ENCODE results near the gene TOX3. TPM values are rescaled to one million over a fixed set of nuclear protein-coding genes. Genes with fewer than 3 reads are reported as not detected.

TOX3 gene
- total RNA-seq, 1 donor from 2014 or later: 5.3 TPM

DNA sequence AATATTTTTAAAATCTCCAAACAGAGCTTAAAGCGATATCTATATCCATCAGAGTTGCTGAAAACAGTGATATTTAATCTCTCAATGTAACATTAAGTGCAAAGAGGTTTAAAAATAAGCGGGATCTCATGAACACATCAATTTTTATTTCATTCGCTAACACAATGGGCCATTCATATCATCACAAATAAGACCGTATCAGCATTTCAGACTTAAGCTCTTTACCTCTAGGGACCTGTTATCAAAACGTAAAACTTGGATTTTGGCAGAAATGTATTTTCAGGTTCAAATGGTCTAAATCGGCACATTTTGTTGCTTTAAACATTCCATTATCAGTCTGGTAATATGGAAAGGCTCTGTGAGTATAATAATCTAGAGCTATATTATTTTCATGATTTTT, 77.9 kb downstream of the TOX3 start:
- no peak overlapping the region for H3K27ac Mint-ChIP-seq
- H3K4me1 Mint-ChIP-seq: peaks cover 15% of the 10 kb centered on the region

DNA sequence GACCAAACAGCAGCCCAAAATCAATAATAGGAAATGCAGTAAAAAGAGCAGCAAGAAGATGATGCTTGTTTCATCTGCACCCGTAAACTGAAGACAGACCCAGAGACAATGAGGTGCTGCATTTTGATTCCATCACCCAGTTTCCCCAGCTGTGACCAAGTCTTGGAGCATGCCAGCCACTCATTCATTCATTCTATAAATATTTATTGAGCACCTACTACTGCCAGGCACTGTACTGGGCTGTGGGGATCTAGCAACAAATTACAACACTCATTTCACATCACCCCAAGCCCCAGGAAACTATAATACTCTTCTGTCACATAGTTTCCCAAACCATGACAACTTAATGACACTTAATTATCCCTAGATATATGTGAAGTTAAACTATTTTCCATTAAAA, 79.2 kb downstream of the TOX3 start:
- Mint-ChIP-seq H3K27ac (no peak overlapping the region), H3K27me3 (ENCODE audit: low read depth) (peaks cover 26% of the 10 kb centered on the region), H3K9me3 (no peaks in the 10 kb centered on the region), H3K36me3 (no peaks in the 10 kb centered on the region), H3K4me1 (peaks cover 17% of the 10 kb centered on the region), H3K4me3 (no peak overlapping the region)
- TF ChIP-seq, protein P1, sequence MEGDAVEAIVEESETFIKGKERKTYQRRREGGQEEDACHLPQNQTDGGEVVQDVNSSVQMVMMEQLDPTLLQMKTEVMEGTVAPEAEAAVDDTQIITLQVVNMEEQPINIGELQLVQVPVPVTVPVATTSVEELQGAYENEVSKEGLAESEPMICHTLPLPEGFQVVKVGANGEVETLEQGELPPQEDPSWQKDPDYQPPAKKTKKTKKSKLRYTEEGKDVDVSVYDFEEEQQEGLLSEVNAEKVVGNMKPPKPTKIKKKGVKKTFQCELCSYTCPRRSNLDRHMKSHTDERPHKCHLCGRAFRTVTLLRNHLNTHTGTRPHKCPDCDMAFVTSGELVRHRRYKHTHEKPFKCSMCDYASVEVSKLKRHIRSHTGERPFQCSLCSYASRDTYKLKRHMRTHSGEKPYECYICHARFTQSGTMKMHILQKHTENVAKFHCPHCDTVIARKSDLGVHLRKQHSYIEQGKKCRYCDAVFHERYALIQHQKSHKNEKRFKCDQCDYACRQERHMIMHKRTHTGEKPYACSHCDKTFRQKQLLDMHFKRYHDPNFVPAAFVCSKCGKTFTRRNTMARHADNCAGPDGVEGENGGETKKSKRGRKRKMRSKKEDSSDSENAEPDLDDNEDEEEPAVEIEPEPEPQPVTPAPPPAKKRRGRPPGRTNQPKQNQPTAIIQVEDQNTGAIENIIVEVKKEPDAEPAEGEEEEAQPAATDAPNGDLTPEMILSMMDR (IDR thresholded peaks at IDR 0.05; ENCODE audit: unreplicated experiment): no peak
- DNase-seq (ENCODE audit: low spot score in 2 of 2, unreplicated experiment in 2 of 2): no peak

More for the DNA sequence above, 77.9 kb downstream of the TOX3 start:
- Mint-ChIP-seq H3K27me3 (ENCODE audit: low read depth) (peaks cover 33% of the 10 kb centered on the region), H3K9me3 (no peaks in the 10 kb centered on the region), H3K36me3 (no peaks in the 10 kb centered on the region), H3K4me3 (no peak overlapping the region)
- TF ChIP-seq, protein P1 (IDR thresholded peaks at IDR 0.05; ENCODE audit: unreplicated experiment): no peak
- DNase-seq (ENCODE audit: low spot score in 2 of 2, unreplicated experiment in 2 of 2): no peak

DNA sequence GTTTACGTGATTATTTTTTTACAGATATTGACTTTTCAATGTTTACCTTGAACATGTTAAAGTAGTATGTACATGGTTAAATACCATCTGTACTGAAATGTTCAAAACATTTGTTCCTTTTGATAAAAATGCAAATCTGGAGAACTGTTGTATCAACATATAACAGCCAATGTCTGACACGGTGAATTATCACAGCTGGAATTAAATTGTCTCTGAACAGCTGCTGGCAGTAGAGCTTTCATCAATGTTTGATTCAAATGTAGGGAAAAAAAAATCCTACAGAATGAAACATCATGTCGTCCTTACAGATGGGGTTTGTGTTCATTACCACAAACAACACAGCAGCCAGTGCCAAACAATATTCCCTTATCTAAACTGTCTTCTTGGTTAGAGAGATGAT, 79.9 kb downstream of the TOX3 start:
- H3K4me1 Mint-ChIP-seq: peaks cover 23% of the 10 kb centered on the region
- no peak overlapping the region for H3K4me3 Mint-ChIP-seq
- H3K27ac Mint-ChIP-seq: no peak overlapping the region
- H3K9me3 Mint-ChIP-seq: no peaks in the 10 kb centered on the region
- no peak for DNase-seq (ENCODE audit: low spot score in 2 of 2, unreplicated experiment in 2 of 2)
- H3K36me3 Mint-ChIP-seq: no peaks in the 10 kb centered on the region
- TF ChIP-seq, protein P1 (IDR thresholded peaks at IDR 0.05; ENCODE audit: unreplicated experiment): no peak
- H3K27me3 Mint-ChIP-seq (ENCODE audit: low read depth): peaks cover 23% of the 10 kb centered on the region

DNA sequence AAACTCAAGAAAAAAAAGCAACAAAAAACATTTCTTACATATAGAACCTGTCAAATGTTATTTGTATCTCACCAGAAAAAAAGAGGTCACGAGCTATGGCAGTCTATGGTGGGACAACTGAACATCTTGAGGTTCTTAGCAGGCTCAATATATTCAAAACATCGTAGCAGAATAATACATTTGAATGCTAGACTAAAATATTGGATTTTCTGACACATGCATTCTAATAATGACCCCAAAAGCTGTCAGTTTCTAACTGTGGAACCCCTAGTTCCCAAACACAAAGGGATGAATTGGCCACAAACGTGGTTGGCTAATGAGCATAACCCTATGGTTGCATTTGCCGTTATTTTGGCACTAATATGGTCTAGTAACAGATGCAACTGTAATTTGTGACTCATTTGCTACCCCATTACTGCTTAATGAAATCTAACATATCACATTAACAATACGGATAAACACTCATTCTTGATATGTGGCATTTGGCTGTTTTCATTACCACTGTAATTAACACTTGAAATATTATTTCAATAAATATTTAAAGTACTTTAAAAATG, 81.2 kb downstream of the TOX3 start:
- no peaks in the 10 kb centered on the region for H3K9me3 Mint-ChIP-seq
- TF ChIP-seq, protein P1 (IDR thresholded peaks at IDR 0.05; ENCODE audit: unreplicated experiment): no peak
- peaks cover 20% of the 10 kb centered on the region for H3K27me3 Mint-ChIP-seq (ENCODE audit: low read depth)
- peaks cover 35% of the 10 kb centered on the region for H3K4me1 Mint-ChIP-seq
- no peak for DNase-seq (ENCODE audit: low spot score in 2 of 2, unreplicated experiment in 2 of 2)
- no peaks in the 10 kb centered on the region for H3K36me3 Mint-ChIP-seq
- H3K4me3 Mint-ChIP-seq: no peak overlapping the region
- H3K27ac Mint-ChIP-seq: no peak overlapping the region

- no peak overlapping the region for H3K27ac Mint-ChIP-seq
- no peaks in the 10 kb centered on the region for H3K36me3 Mint-ChIP-seq
- peaks cover 34% of the 10 kb centered on the region for H3K4me1 Mint-ChIP-seq
Observed at GRCh38 chr16:52463904-52464303, 83.0 kb downstream of the TOX3 start.

More at GRCh38 chr16:52463904-52464303, 83.0 kb downstream of the TOX3 start:
- Mint-ChIP-seq H3K9me3 (no peaks in the 10 kb centered on the region), H3K4me3 (no peak overlapping the region), H3K27me3 (ENCODE audit: low read depth) (peaks cover 20% of the 10 kb centered on the region)
- TF ChIP-seq, protein P1 (IDR thresholded peaks at IDR 0.05; ENCODE audit: unreplicated experiment): no peak
- DNase-seq (ENCODE audit: low spot score in 2 of 2, unreplicated experiment in 2 of 2): no peak
